Sigmoid colon (tissue), 7 donors: ENCODE data around the gene UVRAG. TPM values are rescaled to one million over a fixed set of nuclear protein-coding genes. Genes with fewer than 3 reads are reported as not detected.
A peak's percentile ranks its signal among the peaks of the same experiment; 100 is the strongest.

ENCODE experiments used
- DNase-seq: peaks from one replicate; pipeline ENCODE4 v3.0.0-alpha.2; 2019
- H3K27ac ChIP-seq, 4 donors: fragments of 200-600 bp; sonication (generic); one replicate each; pipeline ENCODE4 v1.5.1; 2016 to 2019; ENCODE audit warnings: mild to moderate bottlenecking in 1 of 4
- H3K27me3 ChIP-seq, 3 donors: fragments of 200-600 bp; sonication (generic); one replicate each; pipeline ENCODE4 v1.5.1; 2019; ENCODE audit warnings: mild to moderate bottlenecking in 1 of 3
- H3K36me3 ChIP-seq, 4 donors: fragments of 200-600 bp; sonication (generic); one replicate each; pipeline ENCODE4 v1.5.1; 2016 to 2019
- H3K4me1 ChIP-seq, 4 donors: fragments of 200-600 bp; sonication (generic); one replicate each; pipeline ENCODE4 v1.5.1; 2017 to 2019
- H3K4me3 ChIP-seq, 4 donors: fragments of 200-600 bp; sonication (generic); one replicate each; pipeline ENCODE4 v1.5.1; 2017 to 2019; ENCODE audit warnings: mild to moderate bottlenecking in 2 of 4, moderate library complexity in 1 of 4
- H3K9me3 ChIP-seq, 4 donors: fragments of 200-600 bp in 3 of 4; sonication (generic) in 3 of 4; one replicate each; pipeline versions ENCODE4 v1.5.1 to v1.6.1; 2013 to 2019
- EP300 ChIP-seq, 4 donors: sonication (generic); formaldehyde crosslinking; IDR thresholded peaks; one replicate each; pipeline ENCODE4 v1.6.1; 2017; ENCODE audit warnings: antibody characterized with exemption in 4 of 4
- POLR2A ChIP-seq, 2 donors: fragments of 450-650 bp; IDR thresholded peaks; one replicate each; pipeline ENCODE4 v1.6.1; 2016; ENCODE audit warnings: antibody characterized with exemption in 2 of 2, mild to moderate bottlenecking in 2 of 2, moderate library complexity in 2 of 2
- POLR2AphosphoS5 ChIP-seq, 4 donors: sonication (generic); formaldehyde crosslinking; IDR thresholded peaks; one replicate each; pipeline ENCODE4 v1.6.1; 2017; ENCODE audit warnings: antibody characterized with exemption in 4 of 4
- WGBS, 2 donors: extraction: QIAGEN DNeasy Blood & Tissue Kit; methylation state at CpG; one replicate each; pipeline ENCODE4 v1.1.7; 2013; 5-methylcytosine and 5-hydroxymethylcytosine counted together
- intact Hi-C: fragments of 100-400 bp; cut with DNase I; formaldehyde crosslinking; loops from one replicate; pipeline ENCODE4 v1.15.1; 2023
- polyA plus RNA-seq, 3 donors: library from polyadenylated mRNA; stranded (reverse); fragments of 200-250 nt; gene quantifications; one replicate each; pipeline ENCODE4 v1.2.3, GENCODE V29; 2013
- total RNA-seq, 4 donors: library from RNA; depleted of rRNA; stranded (reverse); fragments of >200 nt; gene quantifications; one replicate each; pipeline ENCODE4 v1.1.0, GENCODE V29; 2016
- TF ChIP-seq, protein P1 (sequence below), 4 experiments: fragments of 450-650 bp in 3 of 4; fragments of 200-600 bp in 1 of 4; IDR thresholded peaks; one replicate each; pipeline ENCODE4 v1.5.1; 2016 to 2019; ENCODE audit warnings: antibody characterized with exemption in 4 of 4, mild to moderate bottlenecking in 3 of 4, moderate library complexity in 2 of 4
- donor health status: healthy with polysubstance abuse.
- donor health status: Bipolar disorder and iron deficiency.
- donor health status: healthy.

UVRAG gene
- total and polyA plus RNA-seq, 7 donors, result 4.9 to 43.2 (median 29.3) TPM

DNA sequence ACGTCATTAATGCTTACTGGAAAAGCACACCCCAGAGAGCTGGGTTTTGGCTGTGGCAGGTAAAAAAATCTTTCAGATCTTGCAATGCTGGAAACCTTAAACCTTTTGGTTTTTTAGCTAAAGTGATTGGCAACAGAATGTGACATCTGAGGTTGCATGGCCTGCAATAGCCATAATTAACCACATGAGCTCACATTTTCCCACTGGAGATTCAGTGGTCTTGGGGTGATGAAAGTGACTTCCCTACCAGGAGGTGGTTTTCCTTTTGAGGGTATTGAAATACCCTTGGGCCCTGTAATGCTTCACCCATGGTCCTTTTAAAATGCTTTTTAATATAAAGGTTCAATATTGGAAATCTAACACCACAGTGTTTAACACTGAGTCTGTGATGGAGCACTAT, 198.5 kb downstream of the UVRAG start:
- Histone ChIP-seq H3K27ac (no peak overlapping the region), H3K27me3 (no peaks in the 10 kb centered on the region), H3K9me3 (peaks cover 0 to 3% (median 0%) of the 10 kb centered on the region in 4 donors), H3K4me3 (no peak overlapping the region), H3K4me1 (peaks cover 0 to 3% (median 0%) of the 10 kb centered on the region in 4 donors), H3K36me3 (peaks cover 0 to 26% (median 4%) of the 10 kb centered on the region in 4 donors)
- TF ChIP-seq, protein P1, sequence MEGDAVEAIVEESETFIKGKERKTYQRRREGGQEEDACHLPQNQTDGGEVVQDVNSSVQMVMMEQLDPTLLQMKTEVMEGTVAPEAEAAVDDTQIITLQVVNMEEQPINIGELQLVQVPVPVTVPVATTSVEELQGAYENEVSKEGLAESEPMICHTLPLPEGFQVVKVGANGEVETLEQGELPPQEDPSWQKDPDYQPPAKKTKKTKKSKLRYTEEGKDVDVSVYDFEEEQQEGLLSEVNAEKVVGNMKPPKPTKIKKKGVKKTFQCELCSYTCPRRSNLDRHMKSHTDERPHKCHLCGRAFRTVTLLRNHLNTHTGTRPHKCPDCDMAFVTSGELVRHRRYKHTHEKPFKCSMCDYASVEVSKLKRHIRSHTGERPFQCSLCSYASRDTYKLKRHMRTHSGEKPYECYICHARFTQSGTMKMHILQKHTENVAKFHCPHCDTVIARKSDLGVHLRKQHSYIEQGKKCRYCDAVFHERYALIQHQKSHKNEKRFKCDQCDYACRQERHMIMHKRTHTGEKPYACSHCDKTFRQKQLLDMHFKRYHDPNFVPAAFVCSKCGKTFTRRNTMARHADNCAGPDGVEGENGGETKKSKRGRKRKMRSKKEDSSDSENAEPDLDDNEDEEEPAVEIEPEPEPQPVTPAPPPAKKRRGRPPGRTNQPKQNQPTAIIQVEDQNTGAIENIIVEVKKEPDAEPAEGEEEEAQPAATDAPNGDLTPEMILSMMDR (IDR thresholded peaks at IDR 0.05), result no peak
- no peak for TF ChIP-seq EP300 (IDR thresholded peaks at IDR 0.05)
- TF ChIP-seq POLR2AphosphoS5 (IDR thresholded peaks at IDR 0.05), result no peak
- no peak for TF ChIP-seq POLR2A (IDR thresholded peaks at IDR 0.05)
- 88 to 91% methylated on average over 1 of the region's 1 CpG for WGBS, 2 donors
- DNase-seq, result no peak
- intact Hi-C loops, result no loop called here

DNA sequence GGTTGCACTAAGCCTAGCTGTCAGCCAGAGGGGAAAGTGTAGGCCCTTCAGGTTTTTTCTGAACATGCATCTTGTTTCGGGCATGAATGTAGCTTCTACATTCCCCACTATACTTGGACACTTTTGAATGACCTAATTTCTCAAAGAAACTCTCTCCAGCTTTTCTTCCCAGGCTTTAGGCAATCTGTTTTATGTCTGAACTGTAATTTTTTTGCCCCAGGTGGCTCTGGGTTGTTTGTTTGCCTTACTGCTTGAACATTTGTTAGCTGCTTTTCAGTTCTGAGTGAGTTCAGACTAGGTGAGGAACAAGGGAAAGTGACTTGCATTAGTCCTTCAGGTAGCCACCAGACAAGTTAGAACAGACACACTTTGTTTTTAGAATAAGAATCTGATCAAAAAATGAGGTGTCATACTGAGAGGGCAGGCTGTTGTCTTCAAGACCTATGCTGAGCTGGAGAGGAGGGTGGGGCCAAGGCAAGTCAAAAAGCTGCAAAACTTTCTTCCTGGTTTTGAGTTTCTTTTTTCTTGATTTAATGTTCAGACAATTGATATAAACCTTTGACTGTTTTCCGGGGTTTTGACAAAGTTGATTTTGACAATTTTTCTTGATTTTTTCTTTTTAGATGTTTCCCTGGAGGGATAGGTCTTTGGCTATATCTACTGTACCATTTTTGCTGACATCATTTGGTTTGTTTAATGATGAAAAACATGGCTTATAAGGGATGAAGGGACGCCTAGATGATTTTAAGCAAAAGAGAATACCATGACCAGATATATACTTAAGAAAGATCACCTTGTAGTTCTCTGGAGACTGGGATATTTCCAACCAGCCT, 208.4 kb downstream of the UVRAG start:
- peaks cover 0 to 25% (median 0%) of the 10 kb centered on the region in 4 donors for H3K36me3 ChIP-seq
- H3K9me3 ChIP-seq, result peaks cover 0 to 3% (median 0%) of the 10 kb centered on the region in 4 donors
- H3K4me3 ChIP-seq, result no peak overlapping the region
- DNase-seq, result no peak
- H3K27ac ChIP-seq, result peak overlapping the region in 1 of 4 donors; percentile 49
- peaks cover 0 to 32% (median 28%) of the 10 kb centered on the region in 4 donors for H3K4me1 ChIP-seq
- H3K27me3 ChIP-seq, result no peaks in the 10 kb centered on the region
- intact Hi-C loops, result no loop called here
- 78 to 84% methylated on average over 3 of the region's 3 CpGs for WGBS, 2 donors
- peak in 1 of 4 donors; percentile 30 for TF ChIP-seq POLR2AphosphoS5 (IDR thresholded peaks at IDR 0.05)
- TF ChIP-seq, protein P1 (IDR thresholded peaks at IDR 0.05), result no peak

DNA sequence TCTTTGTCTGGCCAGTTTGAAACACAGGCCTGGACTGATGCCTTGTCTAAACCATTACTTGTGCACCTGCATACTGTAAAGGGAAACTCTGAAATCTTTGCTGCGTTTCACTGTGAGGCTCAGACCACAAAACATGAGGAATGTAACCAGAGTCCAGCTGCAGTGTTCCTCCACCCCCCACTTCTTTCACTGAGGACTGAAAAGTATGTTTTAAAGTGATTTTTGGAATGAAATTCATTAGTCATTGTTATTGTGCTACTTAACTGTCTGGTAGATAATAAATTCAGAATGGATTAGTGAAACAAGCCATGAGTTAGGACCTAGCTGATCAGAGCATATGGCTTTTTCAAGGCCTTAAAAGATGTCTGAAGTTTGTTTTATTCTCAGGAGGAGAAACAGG, 210.1 kb downstream of the UVRAG start:
- Histone ChIP-seq H3K4me1 (peaks cover 0 to 32% (median 28%) of the 10 kb centered on the region in 4 donors), H3K4me3 (no peak overlapping the region), H3K27me3 (no peaks in the 10 kb centered on the region), H3K36me3 (peaks cover 0 to 8% (median 0%) of the 10 kb centered on the region in 4 donors), H3K27ac (peak overlapping the region in 1 of 4 donors; percentile 38), H3K9me3 (peaks cover 0 to 3% (median 0%) of the 10 kb centered on the region in 4 donors)
- no peak for DNase-seq
- intact Hi-C loops, result no loop called here
- 50 to 83% methylated on average over 1 of the region's 1 CpG for WGBS, 2 donors
- no peak for TF ChIP-seq POLR2A (IDR thresholded peaks at IDR 0.05)

DNA sequence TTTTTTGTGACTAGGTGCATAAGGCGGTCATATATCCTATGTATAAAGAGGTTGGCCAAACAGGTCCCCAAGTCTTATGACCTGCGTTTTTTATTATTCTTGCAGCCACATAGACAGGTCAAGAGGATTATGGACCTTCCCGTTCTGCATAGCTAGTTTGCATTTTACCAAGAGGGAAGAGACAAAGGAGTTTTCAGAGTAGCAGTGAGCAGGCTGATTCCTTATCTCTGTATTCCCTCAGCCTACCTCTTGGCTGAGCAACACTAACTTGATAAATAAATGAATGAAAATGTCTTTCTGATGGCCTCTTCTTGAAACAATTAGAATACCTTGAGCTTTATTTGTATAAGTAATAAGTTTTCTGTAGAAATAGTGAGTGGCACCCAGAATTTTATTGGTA, 210.8 kb downstream of the UVRAG start:
- H3K36me3 ChIP-seq, result peaks cover 0 to 4% (median 0%) of the 10 kb centered on the region in 4 donors
- H3K27ac ChIP-seq, result no peak overlapping the region
- peaks cover 0 to 3% (median 0%) of the 10 kb centered on the region in 4 donors for H3K9me3 ChIP-seq
- no peaks in the 10 kb centered on the region for H3K27me3 ChIP-seq
- intact Hi-C loops, result no loop called here
- no peak for TF ChIP-seq EP300 (IDR thresholded peaks at IDR 0.05)
- no peak for DNase-seq
- WGBS, 2 donors, result 93 to 95% methylated on average over 3 of the region's 3 CpGs
- no peak overlapping the region for H3K4me3 ChIP-seq
- peaks cover 0 to 32% (median 28%) of the 10 kb centered on the region in 4 donors for H3K4me1 ChIP-seq

DNA sequence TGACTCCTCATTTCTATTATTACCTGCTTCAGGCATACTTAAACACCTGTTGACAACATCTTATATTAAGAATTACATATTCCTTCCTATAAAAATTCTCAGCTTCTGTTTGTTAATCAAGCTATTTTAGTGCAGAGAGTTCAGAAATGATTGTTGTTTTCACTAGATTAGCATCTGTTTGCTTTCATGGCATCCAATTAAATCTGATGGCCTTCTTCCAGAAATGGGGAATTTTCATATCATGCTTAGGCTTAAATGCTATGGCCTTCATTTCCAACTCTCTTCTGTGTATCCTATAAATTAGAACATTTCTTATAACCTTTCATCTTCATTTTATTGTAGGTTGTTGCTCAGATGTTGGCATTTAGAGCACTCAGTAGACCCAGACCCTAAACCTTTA, 211.3 kb downstream of the UVRAG start:
- intact Hi-C loops, result no loop called here
- H3K36me3 ChIP-seq, result peaks cover 0 to 4% (median 0%) of the 10 kb centered on the region in 4 donors
- no peak overlapping the region for H3K4me3 ChIP-seq
- H3K9me3 ChIP-seq, result peaks cover 0 to 3% (median 0%) of the 10 kb centered on the region in 4 donors
- DNase-seq, result no peak
- TF ChIP-seq POLR2A (IDR thresholded peaks at IDR 0.05) (no peak), EP300 (IDR thresholded peaks at IDR 0.05) (no peak), POLR2AphosphoS5 (IDR thresholded peaks at IDR 0.05) (no peak)
- TF ChIP-seq, protein P1 (IDR thresholded peaks at IDR 0.05), result no peak
- no peaks in the 10 kb centered on the region for H3K27me3 ChIP-seq
- no peak overlapping the region for H3K27ac ChIP-seq
- H3K4me1 ChIP-seq, result peaks cover 0 to 32% (median 28%) of the 10 kb centered on the region in 4 donors
